HepG2 (cell line): ENCODE data around the gene EVA1A. TPM values are rescaled to one million over a fixed set of nuclear protein-coding genes. Genes with fewer than 3 reads are reported as not detected.

Experiments used
- ATAC-seq: fragments of 200-7000 bp; cut with Tn5 transposase; 3 replicates; pipeline ENCODE4 v1.9.1; 2020; ENCODE audit warnings: mild to moderate bottlenecking, moderate library complexity
- BruUV-seq: library from RNA; stranded (reverse); fragments of 400-500 nt; replicated peaks from 2 replicates; lab custom pipeline; 2021; lab: Mats Ljungman, UMichigan
- CTCF ChIA-PET: fragments of 300-600 bp; formaldehyde crosslinking; extraction: SDS; loops from one replicate; lab custom pipeline; 2021; ENCODE audit warnings: low total read pairs, inconsistent platforms, low intra/inter-chr PET ratio; lab: Yijun Ruan, JAX
- POLR2A ChIA-PET: fragments of 350-600 bp; sonication (Branson Sonifier 250); formaldehyde crosslinking; loops from one replicate; lab custom pipeline; 2020; ENCODE audit warnings: antibody characterized with exemption, inconsistent platforms; lab: Yijun Ruan, JAX
- DNase-seq: peaks from one replicate; pipeline ENCODE4 v3.0.0-alpha.2; 2015; ENCODE audit warnings: low spot score
- FAIRE-seq: peaks from 3 replicates; lab custom pipeline; 2011; peaks lifted over from hg19 to GRCh38; lab: Jason Lieb, UNC
- H2AFZ ChIP-seq: one replicate; pipeline ENCODE4 v1.6.1; 2011; ENCODE audit warnings: low read length, inconsistent platforms
- H3K27ac ChIP-seq: fragments of 300-600 bp; 3 replicates; pipeline ENCODE4 v1.8.0; 2011; ENCODE audit warnings: mixed run types, mild to moderate bottlenecking, mixed read lengths, low read length, inconsistent platforms; ENCODE audit not compliant: insufficient read depth; ENCODE audit errors: extremely low read length
- H3K27me3 ChIP-seq, 2 experiments: fragments of 200-600 bp in 1 of 2; 2 replicates in 1 of 2; 3 replicates in 1 of 2; pipeline versions ENCODE4 v1.6.0 to v1.8.0; 2011; ENCODE audit warnings: low read length in 2 of 2, mild to moderate bottlenecking in 2 of 2, moderate library complexity in 2 of 2, inconsistent platforms in 1 of 2; ENCODE audit not compliant: insufficient read depth in 2 of 2, control insufficient read depth in 1 of 2
- H3K36me3 ChIP-seq, 2 experiments: fragments of 200-600 bp in 1 of 2; replicated peaks in 1 of 2; 2 replicates in 1 of 2; 3 replicates in 1 of 2; pipeline versions ENCODE4 v1.5.1 to v1.8.0; 2011; ENCODE audit warnings: low read length in 2 of 2, inconsistent platforms in 1 of 2; ENCODE audit not compliant: insufficient read depth in 2 of 2, control insufficient read depth in 1 of 2
- H3K4me1 ChIP-seq: 2 replicates; pipeline ENCODE4 v1.5.1; 2012; ENCODE audit warnings: low read length, inconsistent platforms; ENCODE audit not compliant: insufficient read depth
- H3K4me2 ChIP-seq: 2 replicates; pipeline ENCODE4 v1.6.0; 2011; ENCODE audit warnings: low read depth, low read length, inconsistent platforms
- H3K4me3 ChIP-seq, 3 experiments: fragments of 200-600 bp in 1 of 3; sonication (generic), shearing (Covaris generic) in 1 of 3; replicated peaks in 1 of 3; 2 replicates each; pipeline ENCODE4 v1.5.1; 2011 to 2016; ENCODE audit warnings: low read length in 3 of 3, inconsistent platforms in 2 of 3, low read depth in 2 of 3, mild to moderate bottlenecking in 2 of 3, control low read depth in 1 of 3, mixed read lengths in 1 of 3; ENCODE audit not compliant: insufficient read depth in 1 of 3
- H3K79me2 ChIP-seq: one replicate; pipeline ENCODE4 v1.6.1; 2011; ENCODE audit warnings: low read length, inconsistent platforms; ENCODE audit not compliant: insufficient read depth
- H3K9ac ChIP-seq: 2 replicates; pipeline ENCODE4 v1.6.0; 2011; ENCODE audit warnings: mild to moderate bottlenecking, low read depth, low read length, inconsistent platforms; ENCODE audit not compliant: insufficient read depth
- H3K9me3 ChIP-seq: 2 replicates; pipeline ENCODE4 v1.5.1; 2012; ENCODE audit warnings: mild to moderate bottlenecking, low read length
- H4K20me1 ChIP-seq: 2 replicates; pipeline ENCODE4 v1.6.0; 2011; ENCODE audit warnings: inconsistent platforms, mild to moderate bottlenecking, low read length, moderate library complexity; ENCODE audit not compliant: insufficient read depth
- ASH2L ChIP-seq: fragments of 300-600, 200-600 bp; sonication (generic); IDR thresholded peaks from 2 replicates; pipeline ENCODE4 v1.7.0; 2017; ENCODE audit warnings: low read depth, mild to moderate bottlenecking, moderate library complexity, mixed read lengths, low read length; ENCODE audit not compliant: insufficient read length
- BCL6 ChIP-seq: IDR thresholded peaks from 2 replicates; pipeline ENCODE4 v1.6.1; 2016; ENCODE audit warnings: missing genetic modification reagents, missing compliant biosample characterization
- CEBPB ChIP-seq: IDR thresholded peaks from 2 replicates; pipeline ENCODE4 v1.6.1; 2011; ENCODE audit warnings: low read depth, low read length, improper control_type of control experiment, borderline replicate concordance
- CEBPG ChIP-seq: IDR thresholded peaks from 2 replicates; pipeline ENCODE4 v1.6.1; 2016
- FOXA3 ChIP-seq: IDR thresholded peaks from 2 replicates; pipeline ENCODE4 v1.6.1; 2016; ENCODE audit warnings: missing genetic modification reagents, missing compliant biosample characterization
- GLI4 ChIP-seq: sonication (generic); formaldehyde crosslinking; IDR thresholded peaks from 2 replicates; pipeline ENCODE4 v1.5.1; 2020; ENCODE audit warnings: missing genetic modification reagents, mild to moderate bottlenecking, moderate library complexity, borderline replicate concordance
- HNF1A ChIP-seq, 2 experiments: sonication (generic) in 1 of 2; formaldehyde crosslinking in 1 of 2; IDR thresholded peaks; 2 replicates each; pipeline versions ENCODE4 v1.4.0 to v1.6.1; 2016 to 2020; ENCODE audit warnings: borderline replicate concordance in 1 of 2, low read depth in 1 of 2, mild to moderate bottlenecking in 1 of 2, missing genetic modification reagents in 1 of 2
- HOXA5 ChIP-seq: sonication (generic); formaldehyde crosslinking; IDR thresholded peaks from 2 replicates; pipeline ENCODE4 v1.4.0; 2020; ENCODE audit warnings: missing genetic modification reagents
- KLF9 ChIP-seq: IDR thresholded peaks from 2 replicates; pipeline ENCODE4 v1.6.1; 2016; ENCODE audit warnings: low read depth
- MXI1 ChIP-seq: IDR thresholded peaks from 3 replicates; pipeline ENCODE4 v1.6.1; 2012; ENCODE audit warnings: low read depth, low read length, inconsistent platforms, borderline replicate concordance
- NFE2L2 ChIP-seq: fragments of 150-350 bp; IDR thresholded peaks from 2 replicates; pipeline ENCODE4 v1.6.1; 2014; ENCODE audit warnings: low read length
- PAF1 ChIP-seq: IDR thresholded peaks from 2 replicates; pipeline ENCODE4 v1.6.1; 2016; ENCODE audit warnings: missing genetic modification reagents, missing compliant biosample characterization
- RCOR2 ChIP-seq: IDR thresholded peaks from 2 replicates; pipeline ENCODE4 v1.6.1; 2016; ENCODE audit warnings: missing biosample characterization, missing genetic modification reagents
- SMAD3 ChIP-seq: sonication (generic); formaldehyde crosslinking; IDR thresholded peaks from 2 replicates; pipeline ENCODE4 v1.4.0; 2020; ENCODE audit warnings: missing genetic modification reagents
- SOX13 ChIP-seq, 3 experiments: fragments of 450-650 bp in 1 of 3; sonication (generic) in 1 of 3; formaldehyde crosslinking in 1 of 3; IDR thresholded peaks in 2 of 3; conservative IDR thresholded peaks in 1 of 3; 2 replicates each; pipeline versions ENCODE4 v1.5.0 to v1.6.1; 2016 to 2020; ENCODE audit warnings: antibody characterized with exemption in 1 of 3, mild to moderate bottlenecking in 1 of 3, missing compliant biosample characterization in 1 of 3, missing genetic modification reagents in 1 of 3, moderate library complexity in 1 of 3
- SRSF4 ChIP-seq: fragments of 200-400 bp; formaldehyde crosslinking; IDR thresholded peaks from one replicate; pipeline ENCODE4 v1.6.1; 2018; ENCODE audit warnings: mild to moderate bottlenecking, low read depth, low read length, moderate library complexity; ENCODE audit not compliant: poor library complexity, severe bottlenecking
- ZFP36 ChIP-seq: fragments of 150-350 bp; IDR thresholded peaks from 2 replicates; pipeline ENCODE4 v1.6.1; 2018; ENCODE audit warnings: borderline replicate concordance, low read length, low read depth; ENCODE audit not compliant: partially characterized antibody
- ZFP36L2 ChIP-seq: sonication (generic); formaldehyde crosslinking; IDR thresholded peaks from 2 replicates; pipeline ENCODE4 v1.4.0; 2020; ENCODE audit warnings: missing genetic modification reagents
- ZMYM3 ChIP-seq: sonication (generic); formaldehyde crosslinking; IDR thresholded peaks from 2 replicates; pipeline ENCODE4 v1.5.1; 2020; ENCODE audit warnings: mild to moderate bottlenecking, missing genetic modification reagents
- WGBS: methylation state at CpG from one replicate; pipeline ENCODE4 v1.1.6; 2017; ENCODE audit warnings: low lambda C conversion rate; 5-methylcytosine and 5-hydroxymethylcytosine counted together
- in situ Hi-C: cut with HindIII; loops from 2 replicates; pipeline ENCODE4 v1.10.0; 2017; ENCODE audit warnings: low pct_unique_long_range_greater_than_20kb; ENCODE audit not compliant: extremely low pct_ligation_motif_present
- intact Hi-C: fragments of 100-400 bp; cut with micrococcal nuclease; formaldehyde crosslinking; loops from one replicate; pipeline ENCODE4 v1.10.0; 2022; ENCODE audit not compliant: unreplicated experiment
- polyA plus RNA-seq, 8 experiments: library from polyadenylated mRNA; depleted of rRNA in 3 of 8; stranded (reverse) in 7 of 8; unstranded in 1 of 8; fragments of >200 nt; fragmentation: Illumina TruSeq in 4 of 8; extraction: Trizol in 4 of 8; gene quantifications; 2 replicates each; pipeline versions ENCODE4 v1.2.1 to v1.2.3, GENCODE V29; 2011 to 2016; ENCODE audit warnings: low read depth in 4 of 8, missing spikeins in 1 of 8, mixed read lengths in 1 of 8; ENCODE audit not compliant: insufficient read depth in 1 of 8
- total RNA-seq, 5 experiments: library from RNA; depleted of rRNA; stranded (reverse); fragments of >200 nt; fragmentation: Illumina TruSeq; extraction: Trizol; gene quantifications; 2 replicates each; pipeline ENCODE4 v1.2.3, GENCODE V29; 2016; ENCODE audit warnings: low read depth in 1 of 5
- TF ChIP-seq, protein P1 (sequence below): IDR thresholded peaks from 2 replicates; pipeline ENCODE4 v1.6.1; 2016; ENCODE audit warnings: missing genetic modification reagents, missing compliant biosample characterization
- TF ChIP-seq, protein P2 (sequence below): sonication (generic); formaldehyde crosslinking; IDR thresholded peaks from 2 replicates; pipeline ENCODE4 v1.4.0; 2020; ENCODE audit warnings: mild to moderate bottlenecking, missing genetic modification reagents

Gene EVA1A
- total and polyA plus RNA-seq, 2 of the 13 experiments (the other 11 are each of a cell fraction or from before 2014, with no cell fraction given): 57.5 to 57.8 TPM

- Histone ChIP-seq H3K79me2 (no peaks in the 10 kb centered on the region), H3K4me3 (no peak overlapping the region), H4K20me1 (no peaks in the 10 kb centered on the region), H3K4me1 (peaks cover 56% of the 10 kb centered on the region), H3K4me2 (peak overlapping the region; percentile 16; the same call in 1 of the 2 replicates), H2AFZ (no peak overlapping the region), H3K36me3 (no peaks in the 10 kb centered on the region), H3K27ac (peak overlapping the region; percentile 62), H3K27me3 (no peaks in the 10 kb centered on the region), H3K9ac (no peak overlapping the region), H3K9me3 (peaks cover 5% of the 10 kb centered on the region; the same call in 1 of the 2 replicates)
- ChIA-PET POLR2A (interaction anchor here (0.8 to 0.9 kb wide), 3 partner anchors 13 to 17 kb away, joined by 3 to 4 read pairs (median 3); partner anchors contain the start of gene EVA1A), CTCF (no interaction called here)
- peak; percentile 60 for FAIRE-seq
- no TSS peak for BruUV-seq
- peak; percentile 92 for DNase-seq
- peak; percentile 87 for ATAC-seq
- in situ Hi-C loops (no loop called here), intact Hi-C loops (no loop called here)
- 7% methylated on average over 1 of the region's 1 CpG for WGBS
- TF ChIP-seq ZMYM3 (CRISPR knock-in tag): no peak
- no peak for TF ChIP-seq PAF1
- TF ChIP-seq ZFP36L2 (CRISPR knock-in tag): no peak
- no peak for TF ChIP-seq SRSF4
- TF ChIP-seq, protein P1, sequence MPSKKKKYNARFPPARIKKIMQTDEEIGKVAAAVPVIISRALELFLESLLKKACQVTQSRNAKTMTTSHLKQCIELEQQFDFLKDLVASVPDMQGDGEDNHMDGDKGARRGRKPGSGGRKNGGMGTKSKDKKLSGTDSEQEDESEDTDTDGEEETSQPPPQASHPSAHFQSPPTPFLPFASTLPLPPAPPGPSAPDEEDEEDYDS: no peak
- TF ChIP-seq HNF1A (IDR thresholded peaks at IDR 0.05; ENCODE audit: low read depth): no peak
- peak; percentile 67; the same call in 1 of the 2 replicates for TF ChIP-seq HNF1A (CRISPR knock-in tag; IDR thresholded peaks at IDR 0.05; ENCODE audit: borderline replicate concordance)
- no peak for TF ChIP-seq SOX13 (IDR thresholded peaks at IDR 0.05)
- TF ChIP-seq SOX13 (CRISPR knock-in tag; conservative IDR thresholded peaks at IDR 0.05 in 1 of 2, IDR thresholded peaks at IDR 0.05 in 1 of 2): peak in 1 of 2 experiments; percentile 75; a peak in 1 of 4 replicates
- TF ChIP-seq CEBPB: peak; percentile 91
- 0 out of 2 replicates have a peak, but pooled peaks have one; percentile 38 for TF ChIP-seq SMAD3
- no peak for TF ChIP-seq GLI4 (CRISPR knock-in tag)
- no peak for TF ChIP-seq NFE2L2
- peak; percentile 52 for TF ChIP-seq ASH2L
- peak; percentile 28; the same call in 1 of the 3 replicates for TF ChIP-seq MXI1
- peak; percentile 61 for TF ChIP-seq FOXA3 (CRISPR knock-in tag)
- no peak for TF ChIP-seq HOXA5 (CRISPR knock-in tag)
- TF ChIP-seq RCOR2: 0 out of 2 replicates have a peak, but pooled peaks have one; percentile 52
- TF ChIP-seq CEBPG (CRISPR knock-in tag): peak; percentile 85
- TF ChIP-seq, protein P2, sequence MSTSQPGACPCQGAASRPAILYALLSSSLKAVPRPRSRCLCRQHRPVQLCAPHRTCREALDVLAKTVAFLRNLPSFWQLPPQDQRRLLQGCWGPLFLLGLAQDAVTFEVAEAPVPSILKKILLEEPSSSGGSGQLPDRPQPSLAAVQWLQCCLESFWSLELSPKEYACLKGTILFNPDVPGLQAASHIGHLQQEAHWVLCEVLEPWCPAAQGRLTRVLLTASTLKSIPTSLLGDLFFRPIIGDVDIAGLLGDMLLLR (CRISPR knock-in tag): no peak
- TF ChIP-seq KLF9 (CRISPR knock-in tag): no peak
- TF ChIP-seq BCL6 (CRISPR knock-in tag): peak; percentile 73
- TF ChIP-seq ZFP36: no peak
Observed at GRCh38 chr2:75577280-75577679, 16.5 kb upstream of the EVA1A start.
